Activated T-cell treated with anti-CD3 and anti-CD28 coated beads, Interleukin-2, amount 50 U/mL, for 4 hours (primary cell): ENCODE measurements around the gene LIG4. TPM values are rescaled to one million over a fixed set of nuclear protein-coding genes. Genes with fewer than 3 reads are reported as not detected.
A peak's percentile ranks its signal among the peaks of the same experiment; 100 is the strongest.

Source experiments
- ATAC-seq, 2 donors: fragments of 200-7000 bp; cut with Tn5 transposase; one replicate each; pipeline ENCODE4 v1.10.0; 2021
- DNase-seq: peaks from one replicate; pipeline ENCODE4 v3.0.0-alpha.2; 2020
- H3K27me3 Mint-ChIP-seq: one replicate; pipeline ENCODE4 v1.8.0; 2021; ENCODE audit warnings: low read depth, mixed read lengths
- H3K36me3 Mint-ChIP-seq: one replicate; pipeline ENCODE4 v1.8.0; 2022; ENCODE audit warnings: mixed read lengths; ENCODE audit not compliant: insufficient read depth
- H3K4me1 Mint-ChIP-seq: one replicate; pipeline ENCODE4 v1.8.0; 2021; ENCODE audit warnings: low read depth, mixed read lengths
- H3K4me3 Mint-ChIP-seq: one replicate; pipeline ENCODE4 v1.8.0; 2021; ENCODE audit warnings: mild to moderate bottlenecking, moderate library complexity, mixed read lengths
- H3K9me3 Mint-ChIP-seq: one replicate; pipeline ENCODE4 v1.8.0; 2021; ENCODE audit warnings: mixed read lengths
- total RNA-seq, 3 donors: library from RNA; stranded (reverse); gene quantifications; one replicate each; pipeline ENCODE4 v1.2.1, GENCODE V29; 2021

LIG4 gene
- total RNA-seq, 3 donors from 2014 or later = 9.6 to 10.0 (median 9.7) TPM

DNA sequence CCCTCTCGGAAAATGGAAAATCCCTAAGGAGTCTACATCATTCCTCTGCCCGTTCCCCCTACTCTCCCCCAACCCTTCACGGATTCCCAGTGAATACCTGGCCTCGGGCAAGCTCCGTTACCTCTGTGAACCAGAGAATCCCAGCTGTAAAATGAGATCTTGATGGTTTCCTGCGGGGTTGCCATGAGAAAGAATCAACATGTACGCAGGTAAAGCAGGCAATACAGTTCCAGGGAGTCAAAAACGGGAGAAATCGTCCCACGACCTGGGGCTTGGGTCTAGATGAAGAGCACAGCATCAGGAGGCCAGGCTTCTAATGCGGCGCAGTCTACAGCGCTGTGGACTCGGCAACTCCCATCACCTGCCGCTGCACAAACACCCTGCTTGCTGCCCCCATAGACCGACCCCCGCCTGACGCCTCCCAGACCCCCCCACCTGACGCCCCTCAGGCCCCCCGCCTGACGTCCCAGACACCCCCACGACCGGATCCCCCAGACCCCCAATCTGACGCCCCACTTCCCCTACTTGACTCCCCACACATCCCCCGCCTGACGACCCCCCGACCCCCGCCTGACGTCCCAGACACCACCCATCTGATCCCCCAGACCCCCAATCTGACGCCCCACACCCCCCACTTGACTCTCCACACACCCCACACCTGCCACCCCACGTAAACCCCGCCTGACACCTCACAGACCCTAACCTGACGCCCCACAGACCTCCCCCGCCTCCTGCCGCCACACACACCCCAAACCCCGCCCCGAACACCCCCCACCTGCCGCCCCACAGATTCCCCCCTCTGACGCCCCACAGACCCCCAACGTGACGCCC lies 680 bp downstream of the LIG4 start:
- Mint-ChIP-seq H3K27me3 (no peaks in the 10 kb centered on the region), H3K4me1 (peaks cover 37% of the 10 kb centered on the region), H3K36me3 (peaks cover 22% of the 10 kb centered on the region), H3K9me3 (peaks cover 9% of the 10 kb centered on the region), H3K4me3 (peak overlapping the region; percentile 75)
- no peak for ATAC-seq
- peak; percentile 17 for DNase-seq

- H3K9me3 Mint-ChIP-seq = peaks cover 16% of the 10 kb centered on the region
- no peak for DNase-seq
- ATAC-seq = no peak
- H3K36me3 Mint-ChIP-seq = peaks cover 28% of the 10 kb centered on the region
- peak overlapping the region; percentile 75 for H3K4me3 Mint-ChIP-seq
- peaks cover 30% of the 10 kb centered on the region for H3K4me1 Mint-ChIP-seq
- H3K27me3 Mint-ChIP-seq = no peaks in the 10 kb centered on the region
These were observed 1.4 kb downstream of the LIG4 start for GRCh38 chr13:108213946-108214345.

GRCh38 chr13:108212886-108213285 lies 2.5 kb downstream of the LIG4 start:
- no peak for DNase-seq
- Mint-ChIP-seq H3K4me3 (no peak overlapping the region), H3K27me3 (no peaks in the 10 kb centered on the region), H3K9me3 (peaks cover 22% of the 10 kb centered on the region), H3K4me1 (peaks cover 29% of the 10 kb centered on the region), H3K36me3 (peaks cover 34% of the 10 kb centered on the region)
- no peak for ATAC-seq

DNA sequence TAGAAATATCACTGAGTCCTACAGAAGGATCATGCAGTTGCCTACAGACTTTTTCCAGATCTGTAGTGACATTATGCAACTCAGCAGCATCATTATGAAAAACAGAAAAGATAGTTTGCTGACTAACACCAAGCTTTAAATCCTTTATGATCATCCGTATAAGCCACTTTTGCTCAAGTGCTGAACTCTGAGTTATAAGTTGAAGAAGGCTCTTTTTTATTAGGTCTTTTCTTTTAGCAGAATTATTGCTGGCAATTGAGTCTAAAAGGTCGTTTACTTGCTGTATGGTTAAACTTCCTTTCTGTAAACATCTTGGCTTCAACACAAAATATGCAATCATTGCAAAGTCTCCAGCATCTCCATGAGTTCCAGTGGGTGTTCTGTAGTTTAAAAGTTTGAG lies 4.8 kb downstream of the LIG4 start:
- H3K27me3 Mint-ChIP-seq = no peaks in the 10 kb centered on the region
- ATAC-seq (no peak), DNase-seq (no peak)
- H3K4me3 Mint-ChIP-seq = no peak overlapping the region
- peaks cover 22% of the 10 kb centered on the region for H3K9me3 Mint-ChIP-seq
- H3K36me3 Mint-ChIP-seq = peaks cover 34% of the 10 kb centered on the region
- H3K4me1 Mint-ChIP-seq = peaks cover 14% of the 10 kb centered on the region

DNA sequence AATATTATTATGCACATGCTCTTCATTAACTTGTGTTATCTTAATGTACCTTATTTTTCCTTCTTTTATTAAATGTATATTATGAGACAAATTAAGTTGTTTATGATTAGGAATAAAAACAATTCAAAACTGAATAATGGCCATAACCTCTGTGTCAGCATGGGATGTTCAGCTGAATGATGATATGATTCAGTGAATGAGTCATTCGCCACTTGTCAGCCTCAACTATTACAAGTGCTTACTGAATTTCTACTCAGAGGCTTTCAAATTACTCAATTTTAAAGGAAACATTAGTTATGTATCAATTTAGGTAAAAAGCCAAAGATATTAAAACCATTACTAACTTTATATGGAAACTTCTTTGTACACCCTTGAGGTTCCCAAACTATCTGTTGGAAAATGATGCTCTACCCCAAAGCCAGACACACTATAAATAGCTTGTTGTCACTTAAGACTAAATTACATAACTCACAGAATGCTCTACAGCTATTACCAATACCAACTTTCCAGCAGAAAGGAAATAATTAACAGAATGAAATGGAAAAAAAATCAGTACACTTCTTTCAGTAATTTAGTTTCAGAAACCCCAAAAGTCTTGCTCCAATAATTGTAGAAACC lies 14.4 kb downstream of the LIG4 start:
- no peak overlapping the region for H3K4me3 Mint-ChIP-seq
- DNase-seq = no peak

GRCh38 chr13:108195861-108196260 lies 19.5 kb downstream of the LIG4 start:
- H3K4me1 Mint-ChIP-seq = no peaks in the 10 kb centered on the region
- H3K9me3 Mint-ChIP-seq = peaks cover 11% of the 10 kb centered on the region
- H3K27me3 Mint-ChIP-seq = peaks cover 7% of the 10 kb centered on the region
- H3K36me3 Mint-ChIP-seq = no peaks in the 10 kb centered on the region
- no peak overlapping the region for H3K4me3 Mint-ChIP-seq
- ATAC-seq = no peak
- no peak for DNase-seq

More for the DNA sequence above, 14.4 kb downstream of the LIG4 start:
- Mint-ChIP-seq H3K36me3 (no peaks in the 10 kb centered on the region), H3K9me3 (no peaks in the 10 kb centered on the region), H3K4me1 (peaks cover 14% of the 10 kb centered on the region), H3K27me3 (peaks cover 23% of the 10 kb centered on the region)
- ATAC-seq = peak; percentile 55 to 82

- Mint-ChIP-seq H3K36me3 (no peaks in the 10 kb centered on the region), H3K9me3 (peaks cover 11% of the 10 kb centered on the region), H3K27me3 (peaks cover 12% of the 10 kb centered on the region), H3K4me1 (no peaks in the 10 kb centered on the region), H3K4me3 (no peak overlapping the region)
- no peak for DNase-seq
- ATAC-seq = no peak
These were observed 20.2 kb downstream of the LIG4 start for GRCh38 chr13:108195146-108195545.

DNA sequence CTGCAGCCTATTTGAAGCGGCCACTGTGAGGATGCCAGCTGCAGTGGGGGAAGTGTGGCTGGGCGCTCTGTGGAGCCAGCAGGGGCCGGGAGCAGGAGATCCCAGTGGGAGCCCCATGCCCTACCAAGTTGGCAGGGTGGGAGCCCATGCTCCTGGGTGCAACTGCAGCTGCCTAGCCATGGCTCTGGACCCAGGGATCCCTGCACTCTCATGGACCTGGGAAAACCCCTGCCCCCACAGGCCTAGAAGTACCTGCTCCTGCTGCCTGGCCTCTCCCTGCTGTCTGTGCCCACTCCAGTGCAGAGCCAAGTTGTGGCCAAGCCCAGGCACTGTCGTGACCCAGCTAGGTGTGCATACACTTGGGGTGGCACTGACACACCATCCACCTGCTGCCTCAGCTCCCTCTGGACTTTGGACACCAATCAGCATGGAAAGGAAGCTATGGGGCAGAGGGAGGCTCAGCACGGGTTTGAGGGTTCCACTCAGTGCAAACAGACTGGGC lies 20.9 kb downstream of the LIG4 start:
- no peak for DNase-seq
- H3K4me1 Mint-ChIP-seq = no peaks in the 10 kb centered on the region

GRCh38 chr13:108193806-108194205 lies 21.5 kb downstream of the LIG4 start:
- Mint-ChIP-seq H3K36me3 (no peaks in the 10 kb centered on the region), H3K4me1 (no peaks in the 10 kb centered on the region), H3K27me3 (peaks cover 12% of the 10 kb centered on the region), H3K9me3 (peaks cover 11% of the 10 kb centered on the region), H3K4me3 (no peak overlapping the region)
- ATAC-seq (no peak), DNase-seq (no peak)

More for the DNA sequence above, 20.9 kb downstream of the LIG4 start:
- peaks cover 11% of the 10 kb centered on the region for H3K9me3 Mint-ChIP-seq
- ATAC-seq = no peak
- no peaks in the 10 kb centered on the region for H3K36me3 Mint-ChIP-seq
- H3K4me3 Mint-ChIP-seq = no peak overlapping the region
- peaks cover 13% of the 10 kb centered on the region for H3K27me3 Mint-ChIP-seq

DNA sequence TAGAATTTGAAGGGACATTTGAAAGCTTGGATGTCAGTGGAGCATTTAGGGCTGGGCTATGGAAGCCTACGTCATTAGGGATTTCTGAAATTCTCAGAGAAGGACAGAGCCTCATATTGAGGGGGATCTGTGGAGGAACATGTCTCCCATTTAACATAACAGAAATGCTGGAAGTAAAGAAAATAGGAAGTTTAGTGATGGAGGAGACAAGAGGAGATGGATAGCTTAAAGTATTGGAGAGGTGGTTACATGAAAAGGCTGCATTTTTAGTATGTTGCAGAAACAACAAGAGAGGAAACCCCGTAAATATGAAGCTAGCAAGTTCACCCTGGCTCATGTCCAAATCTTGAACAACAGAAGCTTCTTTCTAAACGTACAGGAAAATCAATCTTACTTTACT lies 24.4 kb downstream of the LIG4 start:
- Mint-ChIP-seq H3K36me3 (no peaks in the 10 kb centered on the region), H3K4me1 (no peaks in the 10 kb centered on the region), H3K9me3 (peaks cover 11% of the 10 kb centered on the region), H3K4me3 (no peak overlapping the region), H3K27me3 (peaks cover 12% of the 10 kb centered on the region)
- no peak for ATAC-seq
- no peak for DNase-seq

GRCh38 chr13:108188260-108188659 lies 27.1 kb downstream of the LIG4 start:
- ATAC-seq (no peak), DNase-seq (no peak)
- H3K4me3 Mint-ChIP-seq = no peak overlapping the region
- no peaks in the 10 kb centered on the region for H3K9me3 Mint-ChIP-seq
- peaks cover 1% of the 10 kb centered on the region for H3K4me1 Mint-ChIP-seq
- peaks cover 14% of the 10 kb centered on the region for H3K27me3 Mint-ChIP-seq
- H3K36me3 Mint-ChIP-seq = no peaks in the 10 kb centered on the region

GRCh38 chr13:108185223-108185622 lies 30.1 kb downstream of the LIG4 start:
- DNase-seq (no peak), ATAC-seq (no peak)
- Mint-ChIP-seq H3K4me1 (peaks cover 1% of the 10 kb centered on the region), H3K27me3 (peaks cover 9% of the 10 kb centered on the region), H3K9me3 (no peaks in the 10 kb centered on the region), H3K4me3 (no peak overlapping the region), H3K36me3 (no peaks in the 10 kb centered on the region)

DNA sequence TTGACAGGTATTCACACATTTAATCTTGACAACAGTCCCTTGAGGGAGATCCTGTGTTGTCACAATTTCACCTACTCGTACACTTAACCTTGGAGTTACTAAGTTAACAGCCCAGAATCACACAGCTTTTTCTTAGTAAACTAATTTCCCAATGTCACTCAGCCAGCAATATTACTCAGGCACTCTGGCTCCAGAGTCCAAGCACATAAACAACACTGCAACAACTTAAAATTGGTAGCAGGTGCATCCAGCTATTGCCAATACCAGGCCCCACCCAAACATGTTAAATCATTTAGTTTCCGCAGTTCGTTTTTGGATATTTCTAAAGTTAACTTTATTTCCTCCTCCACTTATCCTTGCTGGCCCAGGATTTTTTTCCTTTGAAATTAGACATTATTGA lies 32.7 kb downstream of the LIG4 start:
- H3K36me3 Mint-ChIP-seq = no peaks in the 10 kb centered on the region
- H3K27me3 Mint-ChIP-seq = peaks cover 4% of the 10 kb centered on the region
- peaks cover 1% of the 10 kb centered on the region for H3K4me1 Mint-ChIP-seq
- DNase-seq (no peak), ATAC-seq (no peak)
- no peaks in the 10 kb centered on the region for H3K9me3 Mint-ChIP-seq
- no peak overlapping the region for H3K4me3 Mint-ChIP-seq

DNA sequence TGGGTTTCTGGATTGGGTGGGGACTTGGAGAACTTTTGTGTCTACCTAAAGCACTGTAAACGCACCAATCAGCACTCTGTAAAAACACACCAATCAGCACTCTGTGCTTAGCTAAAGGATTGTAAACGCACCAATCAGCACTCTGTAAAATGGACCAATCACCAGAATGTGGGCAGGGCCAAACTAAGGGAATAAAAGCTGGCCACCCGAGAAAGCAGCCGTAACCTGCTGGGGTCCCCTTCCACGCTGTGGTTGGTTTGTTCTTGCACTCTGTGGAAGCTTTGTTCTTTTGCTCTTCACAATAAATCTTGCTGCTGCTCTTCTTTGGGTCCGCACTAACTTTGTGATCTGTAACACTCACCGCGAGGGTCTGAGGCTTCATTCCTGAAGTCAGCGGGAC lies 37.3 kb downstream of the LIG4 start:
- ATAC-seq (no peak), DNase-seq (no peak)
- no peaks in the 10 kb centered on the region for H3K4me1 Mint-ChIP-seq
- H3K36me3 Mint-ChIP-seq = no peaks in the 10 kb centered on the region
- no peak overlapping the region for H3K4me3 Mint-ChIP-seq
- peaks cover 5% of the 10 kb centered on the region for H3K9me3 Mint-ChIP-seq
- H3K27me3 Mint-ChIP-seq = no peaks in the 10 kb centered on the region
